PC-3 (cell line): Measurements from ENCODE around the gene CASKIN1. TPM values are rescaled to one million over a fixed set of nuclear protein-coding genes. Genes with fewer than 3 reads are reported as not detected.

Experiments used
- ATAC-seq: fragments of 200-7000 bp; cut with Tn5 transposase; 2 replicates; pipeline ENCODE4 v1.9.1; 2020; ENCODE audit warnings: mild to moderate bottlenecking, moderate library complexity
- Bru-seq: library from RNA; stranded (reverse); fragments of 400-500 nt; gene quantifications from one replicate; lab custom pipeline; 2021; lab: Mats Ljungman, UMichigan
- BruChase-seq, 2 experiments: library from RNA; stranded (reverse); fragments of 400-500 nt; gene quantifications; one replicate each; lab custom pipeline; 2021; lab: Mats Ljungman, UMichigan
- BruUV-seq: library from RNA; stranded (reverse); fragments of 400-500 nt; replicated peaks from 2 replicates; lab custom pipeline; 2021; lab: Mats Ljungman, UMichigan
- CTCF ChIA-PET: fragments of 300-600 bp; sonication (Branson Sonifier 250); formaldehyde crosslinking; loops from one replicate; lab custom pipeline; 2022; ENCODE audit warnings: antibody characterized with exemption; lab: Charles Lee
- POLR2A ChIA-PET: fragments of 300-600 bp; sonication (Branson Sonifier 250); formaldehyde crosslinking; loops from one replicate; lab custom pipeline; 2022; ENCODE audit warnings: antibody characterized with exemption; ENCODE audit not compliant: unreplicated experiment; lab: Charles Lee
- DNase-seq: peaks from one replicate; pipeline ENCODE4 v3.0.0-alpha.2; 2015
- H2AFZ ChIP-seq: fragments of 300-600 bp; sonication (generic); 2 replicates; pipeline ENCODE4 v1.6.0; 2016; ENCODE audit warnings: antibody characterized with exemption, low read length
- H3F3A ChIP-seq: fragments of 300-600 bp; sonication (generic); one replicate; pipeline ENCODE4 v1.6.0; 2017; ENCODE audit warnings: antibody characterized with exemption, low read length, control low read depth, mild to moderate bottlenecking; ENCODE audit not compliant: unreplicated experiment
- H3K27ac ChIP-seq: fragments of 300-600 bp; sonication (generic); 2 replicates; pipeline ENCODE4 v1.5.1; 2016; ENCODE audit warnings: mild to moderate bottlenecking, low read length
- H3K27me3 ChIP-seq: fragments of 300-600 bp; sonication (generic); 2 replicates; pipeline ENCODE4 v1.6.1; 2016; ENCODE audit warnings: low read length, mixed read lengths
- H3K36me3 ChIP-seq: fragments of 300-600 bp; sonication (generic); 2 replicates; pipeline ENCODE4 v1.6.1; 2016; ENCODE audit warnings: low read depth, mixed run types, low read length, mixed read lengths
- H3K4me1 ChIP-seq: fragments of 300-600 bp; sonication (generic); 2 replicates; pipeline ENCODE4 v1.5.1; 2016; ENCODE audit warnings: low read length; ENCODE audit not compliant: insufficient read depth
- H3K4me2 ChIP-seq: fragments of 300-600 bp; sonication (generic); 2 replicates; pipeline ENCODE4 v1.6.0; 2016; ENCODE audit warnings: low read length
- H3K4me3 ChIP-seq: fragments of 300-600 bp; sonication (generic); 2 replicates; pipeline ENCODE4 v1.5.1; 2016; ENCODE audit warnings: mild to moderate bottlenecking, low read length, mixed read lengths
- H3K79me2 ChIP-seq: fragments of 300-600 bp; sonication (generic); 2 replicates; pipeline ENCODE4 v1.6.1; 2017; ENCODE audit warnings: low read length, mixed read lengths
- H3K9ac ChIP-seq: fragments of 300-600 bp; sonication (generic); 2 replicates; pipeline ENCODE4 v1.6.0; 2016; ENCODE audit warnings: mild to moderate bottlenecking, low read length
- H3K9me2 ChIP-seq: fragments of 300-600 bp; sonication (generic); replicated peaks from 2 replicates; pipeline ENCODE4 v1.6.1; 2016; ENCODE audit warnings: mixed run types, low read length, mixed read lengths
- H3K9me3 ChIP-seq: fragments of 300-600 bp; sonication (generic); 2 replicates; pipeline ENCODE4 v1.6.1; 2016; ENCODE audit warnings: low read length, mixed read lengths
- H4K20me1 ChIP-seq: fragments of 300-600 bp; sonication (generic); 2 replicates; pipeline ENCODE4 v1.6.1; 2016; ENCODE audit warnings: low read length, mixed read lengths
- EZH2 ChIP-seq: fragments of 300-600 bp; sonication (generic); IDR thresholded peaks from one replicate; pipeline ENCODE4 v1.6.1; 2017; ENCODE audit warnings: antibody characterized with exemption, mild to moderate bottlenecking, low read length; ENCODE audit not compliant: unreplicated experiment
- EZH2phosphoT487 ChIP-seq: fragments of 300-600 bp; sonication (generic); IDR thresholded peaks from 2 replicates; pipeline ENCODE4 v1.6.1; 2018; ENCODE audit warnings: mild to moderate bottlenecking, antibody characterized with exemption, low read length, borderline replicate concordance
- intact Hi-C: fragments of 100-400 bp; cut with micrococcal nuclease; formaldehyde crosslinking; loops from 2 replicates; pipeline ENCODE4 v1.9.0; 2023
- long read RNA-seq: library from polyadenylated mRNA; unstranded; transcript quantifications from one replicate; pipeline ENCODE4 v2.0.0, GENCODE V29; 2021; ENCODE audit not compliant: unreplicated experiment
- total RNA-seq: library from RNA; depleted of rRNA; stranded (reverse); fragments of >200 nt; gene quantifications from 2 replicates; pipeline ENCODE4 v1.2.3, GENCODE V29; 2014; rRNA removed
- TF ChIP-seq, protein P1 (sequence below): fragments of 300-600 bp; sonication (generic); conservative IDR thresholded peaks from 2 replicates; pipeline ENCODE4 v1.5.1; 2017; ENCODE audit warnings: antibody characterized with exemption, low read depth, mild to moderate bottlenecking, low read length

CASKIN1 gene, protein sequence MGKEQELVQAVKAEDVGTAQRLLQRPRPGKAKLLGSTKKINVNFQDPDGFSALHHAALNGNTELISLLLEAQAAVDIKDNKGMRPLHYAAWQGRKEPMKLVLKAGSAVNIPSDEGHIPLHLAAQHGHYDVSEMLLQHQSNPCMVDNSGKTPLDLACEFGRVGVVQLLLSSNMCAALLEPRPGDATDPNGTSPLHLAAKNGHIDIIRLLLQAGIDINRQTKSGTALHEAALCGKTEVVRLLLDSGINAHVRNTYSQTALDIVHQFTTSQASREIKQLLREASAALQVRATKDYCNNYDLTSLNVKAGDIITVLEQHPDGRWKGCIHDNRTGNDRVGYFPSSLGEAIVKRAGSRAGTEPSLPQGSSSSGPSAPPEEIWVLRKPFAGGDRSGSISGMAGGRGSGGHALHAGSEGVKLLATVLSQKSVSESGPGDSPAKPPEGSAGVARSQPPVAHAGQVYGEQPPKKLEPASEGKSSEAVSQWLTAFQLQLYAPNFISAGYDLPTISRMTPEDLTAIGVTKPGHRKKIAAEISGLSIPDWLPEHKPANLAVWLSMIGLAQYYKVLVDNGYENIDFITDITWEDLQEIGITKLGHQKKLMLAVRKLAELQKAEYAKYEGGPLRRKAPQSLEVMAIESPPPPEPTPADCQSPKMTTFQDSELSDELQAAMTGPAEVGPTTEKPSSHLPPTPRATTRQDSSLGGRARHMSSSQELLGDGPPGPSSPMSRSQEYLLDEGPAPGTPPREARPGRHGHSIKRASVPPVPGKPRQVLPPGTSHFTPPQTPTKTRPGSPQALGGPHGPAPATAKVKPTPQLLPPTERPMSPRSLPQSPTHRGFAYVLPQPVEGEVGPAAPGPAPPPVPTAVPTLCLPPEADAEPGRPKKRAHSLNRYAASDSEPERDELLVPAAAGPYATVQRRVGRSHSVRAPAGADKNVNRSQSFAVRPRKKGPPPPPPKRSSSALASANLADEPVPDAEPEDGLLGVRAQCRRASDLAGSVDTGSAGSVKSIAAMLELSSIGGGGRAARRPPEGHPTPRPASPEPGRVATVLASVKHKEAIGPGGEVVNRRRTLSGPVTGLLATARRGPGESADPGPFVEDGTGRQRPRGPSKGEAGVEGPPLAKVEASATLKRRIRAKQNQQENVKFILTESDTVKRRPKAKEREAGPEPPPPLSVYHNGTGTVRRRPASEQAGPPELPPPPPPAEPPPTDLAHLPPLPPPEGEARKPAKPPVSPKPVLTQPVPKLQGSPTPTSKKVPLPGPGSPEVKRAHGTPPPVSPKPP (N-terminal part only)
- total RNA-seq (1.6 and 1.7 TPM in 2 replicates), Bru-seq, nascent RNA (percentile 25 among the genes with signal in this experiment), BruChase-seq, experiment 1, labeled RNA remaining after a 6-hour chase (percentile 29 among the genes with signal in this experiment), BruChase-seq, experiment 2, labeled RNA remaining after a 2-hour chase (percentile 28 among the genes with signal in this experiment)
- long read RNA-seq, partial matches to known transcripts, result 1 of 4 reads
- long read RNA-seq, other reads (novel, unspliced or antisense), result 3 of 4 reads

GRCh38 chr16:2196162-2196980 lies at the start of gene CASKIN1:
Gene CASKIN1 (minus strand): TSS chr16:2196605. CDS start chr16:2196432, 173 bp downstream.
- ChIA-PET POLR2A (no interaction called here), CTCF (interaction anchor here (0.7 kb wide), 1 partner anchor 10 kb away, joined by 4 read pairs; no protein-coding TSS in a partner anchor)
- peaks cover 12% of the 10 kb centered on the region; the same call in 1 of the 2 replicates for H3K4me1 ChIP-seq
- DNase-seq (peak; percentile 14), ATAC-seq (peak; percentile 37)
- peak within 1 kb of the TSS; percentile 59 for H3K4me3 ChIP-seq
- no peaks in the 10 kb centered on the region for H4K20me1 ChIP-seq
- H2AFZ ChIP-seq, result peak within 1 kb of the TSS; percentile 34; the same call in 1 of the 2 replicates
- no peak within 1 kb of the TSS for H3K9ac ChIP-seq
- H3F3A ChIP-seq, result no peaks in the 10 kb centered on the region
- no peaks in the 10 kb centered on the region for H3K9me3 ChIP-seq
- no TSS peak for BruUV-seq
- no peaks in the 10 kb centered on the region for H3K36me3 ChIP-seq
- no peaks in the 10 kb centered on the region for H3K79me2 ChIP-seq
- H3K4me2 ChIP-seq, result peak within 1 kb of the TSS; percentile 79
- no peak within 1 kb of the TSS for H3K27ac ChIP-seq
- TF ChIP-seq EZH2phosphoT487 (no peak), EZH2 (no peak)
- TF ChIP-seq, protein P1, sequence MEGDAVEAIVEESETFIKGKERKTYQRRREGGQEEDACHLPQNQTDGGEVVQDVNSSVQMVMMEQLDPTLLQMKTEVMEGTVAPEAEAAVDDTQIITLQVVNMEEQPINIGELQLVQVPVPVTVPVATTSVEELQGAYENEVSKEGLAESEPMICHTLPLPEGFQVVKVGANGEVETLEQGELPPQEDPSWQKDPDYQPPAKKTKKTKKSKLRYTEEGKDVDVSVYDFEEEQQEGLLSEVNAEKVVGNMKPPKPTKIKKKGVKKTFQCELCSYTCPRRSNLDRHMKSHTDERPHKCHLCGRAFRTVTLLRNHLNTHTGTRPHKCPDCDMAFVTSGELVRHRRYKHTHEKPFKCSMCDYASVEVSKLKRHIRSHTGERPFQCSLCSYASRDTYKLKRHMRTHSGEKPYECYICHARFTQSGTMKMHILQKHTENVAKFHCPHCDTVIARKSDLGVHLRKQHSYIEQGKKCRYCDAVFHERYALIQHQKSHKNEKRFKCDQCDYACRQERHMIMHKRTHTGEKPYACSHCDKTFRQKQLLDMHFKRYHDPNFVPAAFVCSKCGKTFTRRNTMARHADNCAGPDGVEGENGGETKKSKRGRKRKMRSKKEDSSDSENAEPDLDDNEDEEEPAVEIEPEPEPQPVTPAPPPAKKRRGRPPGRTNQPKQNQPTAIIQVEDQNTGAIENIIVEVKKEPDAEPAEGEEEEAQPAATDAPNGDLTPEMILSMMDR, result no peak
- intact Hi-C loops, result no loop called here
- H3K27me3 ChIP-seq, result no peaks in the 10 kb centered on the region
- no peaks in the 10 kb centered on the region for H3K9me2 ChIP-seq

DNA sequence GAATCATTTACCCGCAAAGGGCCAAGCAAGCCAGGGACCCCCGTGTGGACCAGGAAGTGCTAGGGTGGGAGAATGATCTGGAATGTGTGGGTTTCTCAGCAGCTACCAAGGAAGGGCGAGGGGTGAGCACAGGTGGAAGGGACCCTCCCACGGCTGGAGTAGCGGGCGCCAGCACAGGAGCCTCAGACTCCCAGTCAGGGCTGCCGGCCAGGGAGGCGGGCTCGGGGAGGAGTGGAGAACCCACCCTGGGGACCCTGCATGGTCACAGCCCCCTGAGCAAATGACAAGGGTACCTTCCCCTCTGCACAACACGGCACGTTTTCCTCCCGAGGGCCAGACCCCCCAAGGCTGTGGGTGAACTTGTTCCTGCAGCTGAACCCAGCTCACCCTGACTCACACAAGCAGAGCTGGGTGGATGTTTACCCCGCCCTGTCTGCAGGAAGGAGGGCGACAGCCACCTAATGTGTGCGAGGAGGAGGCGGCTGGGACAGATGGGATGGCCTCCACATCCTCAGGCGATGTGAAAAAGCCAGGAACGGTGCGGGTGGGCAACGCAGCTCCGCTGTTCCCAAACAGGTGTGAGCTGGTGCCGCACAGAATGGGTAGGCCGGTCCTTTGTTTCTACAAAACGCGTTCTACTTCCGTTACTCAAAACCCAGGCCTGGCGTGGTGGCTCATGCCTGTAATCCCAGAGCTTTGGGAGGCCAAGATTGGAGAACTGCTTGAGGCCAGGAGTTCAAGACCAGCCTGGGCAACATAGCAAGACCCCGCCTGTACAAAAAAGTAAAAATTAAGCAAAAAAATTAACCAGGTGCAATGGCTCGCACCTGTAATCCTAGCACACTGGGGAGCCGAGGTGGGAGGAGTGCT lies 48.8 kb upstream of the CASKIN1 start:
- Histone ChIP-seq H3K4me3 (no peak overlapping the region), H3K9me3 (no peaks in the 10 kb centered on the region), H3K9ac (no peak overlapping the region), H3K4me1 (peaks cover 7% of the 10 kb centered on the region; the same call in 1 of the 2 replicates), H3K36me3 (peaks cover 7% of the 10 kb centered on the region; the same call in 1 of the 2 replicates), H3F3A (no peaks in the 10 kb centered on the region), H3K27ac (no peak overlapping the region), H4K20me1 (no peaks in the 10 kb centered on the region), H3K79me2 (peaks cover 17% of the 10 kb centered on the region), H3K4me2 (no peak overlapping the region), H3K27me3 (no peaks in the 10 kb centered on the region), H3K9me2 (no peaks in the 10 kb centered on the region), H2AFZ (no peak overlapping the region)
- DNase-seq (peak; percentile 48), ATAC-seq (peak; percentile 83)
- intact Hi-C loops, result no loop called here
- BruUV-seq, result no TSS peak
- ChIA-PET CTCF (no interaction called here), POLR2A (interaction anchor here (0.6 kb wide), 1 partner anchor 10 kb away, joined by 3 read pairs; no protein-coding TSS in a partner anchor)
- TF ChIP-seq EZH2phosphoT487 (no peak), EZH2 (no peak)
- TF ChIP-seq, protein P1, result no peak
